CD4-positive, alpha-beta T cell (primary cell): ENCODE data around the gene CDH13. TPM values are rescaled to one million over a fixed set of nuclear protein-coding genes. Genes with fewer than 3 reads are reported as not detected.

Experiments used
- ATAC-seq: fragments of 200-7000 bp; cut with Tn5 transposase; one replicate; pipeline ENCODE4 v1.10.0; 2022; ENCODE audit warnings: mild to moderate bottlenecking; ENCODE audit not compliant: poor library complexity
- CTCF ChIA-PET: fragments of 350-600 bp; sonication (Branson Sonifier 250); formaldehyde crosslinking; loops from one replicate; lab custom pipeline; 2021; ENCODE audit warnings: antibody characterized with exemption, inconsistent platforms; lab: Charles Lee
- POLR2A ChIA-PET: fragments of 350-600 bp; sonication (Branson Sonifier 250); formaldehyde crosslinking; loops from one replicate; lab custom pipeline; 2021; ENCODE audit warnings: antibody characterized with exemption, inconsistent platforms; lab: Charles Lee
- DNase-seq, 14 experiments: peaks; one replicate each; pipeline ENCODE4 v3.0.0-alpha.2; 2013 to 2020; ENCODE audit warnings: mixed read lengths in 2 of 14
- H3K27ac ChIP-seq, 2 donors: one replicate each; pipeline versions ENCODE4 v1.5.1 to v1.7.0; 2013; ENCODE audit warnings: low read length in 2 of 2, low read depth in 1 of 2, mild to moderate bottlenecking in 1 of 2
- H3K27me3 ChIP-seq, 2 experiments: 1 replicate in 1 of 2; 2 replicates in 1 of 2; pipeline versions ENCODE4 v1.6.1 to v1.7.0; 2013; ENCODE audit warnings: low read length in 2 of 2, control low read depth in 1 of 2, mild to moderate bottlenecking in 1 of 2, moderate library complexity in 1 of 2; ENCODE audit not compliant: insufficient read depth in 2 of 2, control insufficient read depth in 1 of 2
- H3K36me3 ChIP-seq: one replicate; pipeline ENCODE4 v1.6.1; 2013; ENCODE audit warnings: low read length, control low read depth; ENCODE audit not compliant: insufficient read depth
- H3K4me1 ChIP-seq: one replicate; pipeline ENCODE4 v1.6.1; 2013; ENCODE audit warnings: low read length, control low read depth; ENCODE audit not compliant: insufficient read depth
- H3K4me3 ChIP-seq: one replicate; pipeline ENCODE4 v1.5.1; 2013; ENCODE audit warnings: mild to moderate bottlenecking, low read length, moderate library complexity
- H3K9me3 ChIP-seq, 2 experiments: 1 replicate in 1 of 2; 2 replicates in 1 of 2; pipeline versions ENCODE4 v1.6.1 to v1.7.0; 2013; ENCODE audit warnings: low read length in 2 of 2, mild to moderate bottlenecking in 2 of 2, control low read depth in 1 of 2, moderate library complexity in 1 of 2; ENCODE audit not compliant: control insufficient read depth in 1 of 2, insufficient read depth in 1 of 2
- H3K27ac Mint-ChIP-seq: one replicate; pipeline ENCODE4 v1.8.0; 2020; ENCODE audit warnings: mixed read lengths
- H3K27me3 Mint-ChIP-seq: one replicate; pipeline ENCODE4 v1.8.0; 2021; ENCODE audit warnings: mixed read lengths
- H3K36me3 Mint-ChIP-seq: one replicate; pipeline ENCODE4 v1.8.0; 2021; ENCODE audit warnings: low read depth, mixed read lengths
- H3K4me1 Mint-ChIP-seq: one replicate; pipeline ENCODE4 v1.8.0; 2021; ENCODE audit warnings: low read depth, mixed read lengths
- H3K4me3 Mint-ChIP-seq: one replicate; pipeline ENCODE4 v1.8.0; 2020; ENCODE audit warnings: mild to moderate bottlenecking, mixed read lengths
- H3K9me3 Mint-ChIP-seq: one replicate; pipeline ENCODE4 v1.8.0; 2020; ENCODE audit warnings: mixed read lengths
- intact Hi-C, 2 experiments: fragments of 100-400 bp; cut with DNase I in 1 of 2; cut with micrococcal nuclease in 1 of 2; formaldehyde crosslinking; loops; one replicate each; pipeline versions ENCODE4 v1.15.1 to v1.9.0; 2023 to 2025; cut with DNase I, micrococcal nuclease
- total RNA-seq, 174 experiments: library from RNA in 2 of 174; stranded (reverse) in 2 of 174; gene quantifications; one replicate each; pipeline ENCODE4 v1.2.3 and lab custom pipeline; 2021 to 2026
- TF ChIP-seq, protein P1 (sequence below): fragments of 200-600 bp; IDR thresholded peaks from one replicate; pipeline ENCODE4 v1.8.0; 2022; ENCODE audit warnings: antibody characterized with exemption, mild to moderate bottlenecking

The CDH13 gene
- total RNA-seq, 2 experiments from 2014 or later: not detected

DNA sequence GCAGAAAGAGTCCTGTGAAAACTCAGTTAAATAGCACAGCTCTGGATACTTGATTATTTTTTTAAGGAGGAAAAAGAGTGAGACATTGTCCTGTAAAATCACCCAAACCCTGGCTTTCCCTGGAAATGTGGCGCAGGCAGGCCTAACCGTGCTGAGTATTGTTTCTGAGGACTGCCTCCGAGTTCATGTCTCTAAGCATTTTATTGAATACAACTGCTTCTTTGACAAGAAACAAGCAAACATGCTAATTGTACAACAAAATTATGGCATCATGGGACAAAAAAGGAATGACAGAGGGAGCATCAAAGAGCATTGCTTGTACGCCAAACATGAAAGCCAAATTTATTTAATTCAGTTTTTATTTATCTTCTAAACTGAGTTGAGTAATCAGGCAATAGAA is 1116.5 kb downstream of the CDH13 start:
- POLR2A ChIA-PET: no interaction called here
- intact Hi-C loops: no loop called here
- H3K36me3 Mint-ChIP-seq: no peaks in the 10 kb centered on the region
- H3K36me3 ChIP-seq: no peaks in the 10 kb centered on the region
- H3K27ac Mint-ChIP-seq: no peak overlapping the region
- DNase-seq (no peak), ATAC-seq (no peak)
- no peak overlapping the region for H3K27ac ChIP-seq
- peaks cover 0 to 10% of the 10 kb centered on the region in 2 experiments for H3K9me3 ChIP-seq
- peaks cover 0 to 4% of the 10 kb centered on the region in 2 experiments for H3K27me3 ChIP-seq
- CTCF ChIA-PET: no interaction called here
- TF ChIP-seq, protein P1, sequence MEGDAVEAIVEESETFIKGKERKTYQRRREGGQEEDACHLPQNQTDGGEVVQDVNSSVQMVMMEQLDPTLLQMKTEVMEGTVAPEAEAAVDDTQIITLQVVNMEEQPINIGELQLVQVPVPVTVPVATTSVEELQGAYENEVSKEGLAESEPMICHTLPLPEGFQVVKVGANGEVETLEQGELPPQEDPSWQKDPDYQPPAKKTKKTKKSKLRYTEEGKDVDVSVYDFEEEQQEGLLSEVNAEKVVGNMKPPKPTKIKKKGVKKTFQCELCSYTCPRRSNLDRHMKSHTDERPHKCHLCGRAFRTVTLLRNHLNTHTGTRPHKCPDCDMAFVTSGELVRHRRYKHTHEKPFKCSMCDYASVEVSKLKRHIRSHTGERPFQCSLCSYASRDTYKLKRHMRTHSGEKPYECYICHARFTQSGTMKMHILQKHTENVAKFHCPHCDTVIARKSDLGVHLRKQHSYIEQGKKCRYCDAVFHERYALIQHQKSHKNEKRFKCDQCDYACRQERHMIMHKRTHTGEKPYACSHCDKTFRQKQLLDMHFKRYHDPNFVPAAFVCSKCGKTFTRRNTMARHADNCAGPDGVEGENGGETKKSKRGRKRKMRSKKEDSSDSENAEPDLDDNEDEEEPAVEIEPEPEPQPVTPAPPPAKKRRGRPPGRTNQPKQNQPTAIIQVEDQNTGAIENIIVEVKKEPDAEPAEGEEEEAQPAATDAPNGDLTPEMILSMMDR: no peak
- H3K4me1 ChIP-seq: no peaks in the 10 kb centered on the region
- no peaks in the 10 kb centered on the region for H3K4me1 Mint-ChIP-seq
- H3K4me3 Mint-ChIP-seq: no peak overlapping the region
- H3K9me3 Mint-ChIP-seq: no peaks in the 10 kb centered on the region
- no peak overlapping the region for H3K4me3 ChIP-seq
- peaks cover 15% of the 10 kb centered on the region for H3K27me3 Mint-ChIP-seq

DNA sequence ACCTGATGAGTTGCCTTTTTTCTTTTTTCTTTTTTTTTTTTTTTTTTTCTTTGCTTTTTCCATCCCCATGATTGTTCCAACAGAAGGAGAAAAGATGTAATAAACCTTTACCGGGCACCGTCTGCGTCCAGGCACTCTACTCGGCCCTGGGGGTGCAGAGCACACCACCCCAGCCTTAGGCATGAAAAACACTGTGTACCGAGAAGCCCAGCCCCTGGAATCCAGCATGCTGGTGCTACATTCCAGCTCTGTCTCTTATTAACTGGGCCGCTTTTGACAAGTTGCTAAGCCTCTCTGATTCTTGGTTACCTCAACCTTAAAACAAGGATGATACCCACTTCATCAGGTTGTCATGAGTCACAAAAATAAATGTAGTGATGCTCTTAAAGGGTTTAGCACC is 1117.0 kb downstream of the CDH13 start:
- Mint-ChIP-seq H3K36me3 (no peaks in the 10 kb centered on the region), H3K9me3 (no peaks in the 10 kb centered on the region), H3K4me1 (no peaks in the 10 kb centered on the region), H3K27me3 (peaks cover 18% of the 10 kb centered on the region), H3K27ac (no peak overlapping the region), H3K4me3 (no peak overlapping the region)
- DNase-seq (no peak), ATAC-seq (no peak)
- ChIA-PET POLR2A (no interaction called here), CTCF (no interaction called here)
- Histone ChIP-seq H3K4me1 (no peaks in the 10 kb centered on the region), H3K9me3 (peaks cover 0 to 6% of the 10 kb centered on the region in 2 experiments), H3K36me3 (no peaks in the 10 kb centered on the region), H3K27ac (no peak overlapping the region), H3K4me3 (no peak overlapping the region), H3K27me3 (peaks cover 0 to 6% of the 10 kb centered on the region in 2 experiments)
- TF ChIP-seq, protein P1: no peak
- intact Hi-C loops: no loop called here

DNA sequence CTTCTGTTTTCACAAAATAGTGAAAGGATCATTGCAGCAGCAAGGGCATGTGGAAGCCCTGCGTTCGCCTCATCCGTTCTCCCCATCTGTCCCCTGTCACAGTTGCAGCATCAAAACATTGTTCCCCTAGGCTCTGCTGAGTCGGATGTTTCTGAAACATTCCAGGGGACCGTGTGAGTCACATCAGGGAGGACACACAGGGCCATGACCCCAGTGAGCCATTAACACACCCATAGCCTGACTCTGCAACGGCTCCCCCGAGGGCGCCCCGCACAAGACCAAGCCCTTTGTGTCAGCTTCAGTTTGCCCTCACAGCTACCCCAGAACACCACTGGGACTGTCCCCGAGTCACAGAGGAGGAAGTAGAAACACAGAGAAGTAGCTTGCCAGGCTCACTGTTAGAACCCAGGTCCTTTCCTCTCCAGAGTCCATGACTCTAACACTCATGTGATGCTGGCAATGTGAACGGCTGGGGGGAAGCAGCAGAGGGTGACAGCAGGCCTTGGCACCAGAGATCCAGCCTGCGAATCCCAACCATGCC is 1117.7 kb downstream of the CDH13 start:
- H3K4me3 ChIP-seq: no peak overlapping the region
- TF ChIP-seq, protein P1: no peak
- Mint-ChIP-seq H3K36me3 (no peaks in the 10 kb centered on the region), H3K27me3 (peaks cover 26% of the 10 kb centered on the region), H3K4me1 (no peaks in the 10 kb centered on the region), H3K9me3 (no peaks in the 10 kb centered on the region), H3K4me3 (no peak overlapping the region), H3K27ac (no peak overlapping the region)
- H3K27me3 ChIP-seq: peaks cover 3 to 6% of the 10 kb centered on the region in 2 experiments
- DNase-seq: peak in 3 of 14 experiments; percentile 27 to 76 (median 62)
- intact Hi-C loops: no loop called here
- H3K9me3 ChIP-seq: peaks cover 0 to 5% of the 10 kb centered on the region in 2 experiments
- CTCF ChIA-PET: no interaction called here
- H3K4me1 ChIP-seq: no peaks in the 10 kb centered on the region
- ATAC-seq: no peak
- POLR2A ChIA-PET: no interaction called here
- H3K27ac ChIP-seq: no peak overlapping the region
- H3K36me3 ChIP-seq: no peaks in the 10 kb centered on the region
